GM18951 (cell line): ENCODE results near the gene CCDC171.

Experiments
- POLR2A ChIP-seq: IDR thresholded peaks from 4 replicates; pipeline ENCODE4 v1.6.1; 2011; ENCODE audit warnings: mild to moderate bottlenecking; ENCODE audit not compliant: insufficient read length, insufficient read depth; ENCODE audit errors: extremely low read depth
- in situ Hi-C: fragments of 300-500 bp; cut with MboI; formaldehyde crosslinking; loops from one replicate; pipeline ENCODE4 v1.12.0; 2022; ENCODE audit warnings: low sequenced_read_pairs, mixed read lengths, inconsistent platforms; ENCODE audit not compliant: unreplicated experiment

CCDC171 gene

DNA sequence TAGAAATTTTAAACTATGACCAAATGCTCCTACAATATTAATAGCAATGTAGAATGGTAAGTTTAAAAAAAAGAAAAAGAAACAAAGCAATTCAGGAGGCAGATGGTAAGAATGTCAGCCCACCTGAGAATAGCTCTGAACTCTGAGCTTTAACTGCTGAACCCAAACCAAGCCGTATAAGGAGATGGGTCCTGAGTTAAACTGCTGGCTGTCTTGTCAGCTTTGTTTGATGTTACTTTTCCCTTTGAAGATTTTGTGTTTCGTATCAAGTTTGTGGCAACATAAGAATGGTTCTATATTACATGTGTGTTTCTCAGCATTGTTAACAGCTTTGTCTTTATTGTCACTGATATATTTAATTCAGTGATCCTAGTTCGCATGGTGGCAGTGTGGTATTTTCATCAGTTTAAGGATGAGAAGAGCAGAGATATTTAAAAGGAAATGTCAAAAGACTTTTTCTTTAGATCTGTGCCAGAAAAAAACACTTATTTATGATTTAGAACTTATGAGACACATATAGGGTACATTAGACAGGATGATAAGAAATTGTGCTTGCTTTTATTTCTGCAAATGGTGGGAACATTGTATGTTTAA is 390.1 kb downstream of the CCDC171 start:
- TF ChIP-seq POLR2A = no peak
- in situ Hi-C loops = no loop called here

DNA sequence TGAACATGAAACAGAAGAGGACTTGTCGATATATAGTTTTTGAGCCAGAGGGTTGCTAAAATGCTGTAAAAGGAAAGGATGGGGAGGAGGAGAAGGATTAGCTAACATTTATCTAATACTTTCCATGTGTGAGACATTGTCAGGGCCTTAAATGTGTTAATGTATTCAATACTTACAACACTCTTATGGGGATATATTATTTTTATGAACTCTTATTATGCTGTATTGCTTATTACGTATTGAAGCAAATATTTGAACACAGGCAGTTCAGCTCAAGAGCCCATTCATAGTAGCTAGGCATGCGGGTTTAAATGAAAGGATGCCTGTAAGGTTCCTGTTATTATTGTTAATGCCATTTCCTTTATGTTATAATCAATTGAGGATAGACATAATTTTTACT is 391.5 kb downstream of the CCDC171 start:
- TF ChIP-seq POLR2A = no peak
- in situ Hi-C loops = no loop called here

DNA sequence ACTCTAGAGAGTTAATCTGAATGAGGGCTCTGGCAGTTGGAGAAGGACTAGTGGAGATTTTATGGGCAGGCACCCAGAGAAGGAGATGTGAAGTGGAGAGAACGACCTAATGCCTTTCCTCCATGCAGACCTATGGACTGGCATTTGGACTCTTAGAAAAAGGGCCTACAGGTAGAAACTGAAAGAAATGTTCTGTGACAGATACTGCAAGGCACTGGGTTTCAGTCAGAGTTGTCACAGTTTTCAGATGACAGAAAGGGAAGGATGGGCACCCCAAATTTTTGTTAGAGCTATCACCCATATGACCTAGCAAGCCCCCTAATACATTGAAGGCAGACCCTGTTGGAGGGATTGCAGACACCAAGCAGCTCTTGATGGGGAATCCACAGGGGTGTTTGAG is 406.8 kb downstream of the CCDC171 start:
- in situ Hi-C loops = no loop called here
- TF ChIP-seq POLR2A = no peak

DNA sequence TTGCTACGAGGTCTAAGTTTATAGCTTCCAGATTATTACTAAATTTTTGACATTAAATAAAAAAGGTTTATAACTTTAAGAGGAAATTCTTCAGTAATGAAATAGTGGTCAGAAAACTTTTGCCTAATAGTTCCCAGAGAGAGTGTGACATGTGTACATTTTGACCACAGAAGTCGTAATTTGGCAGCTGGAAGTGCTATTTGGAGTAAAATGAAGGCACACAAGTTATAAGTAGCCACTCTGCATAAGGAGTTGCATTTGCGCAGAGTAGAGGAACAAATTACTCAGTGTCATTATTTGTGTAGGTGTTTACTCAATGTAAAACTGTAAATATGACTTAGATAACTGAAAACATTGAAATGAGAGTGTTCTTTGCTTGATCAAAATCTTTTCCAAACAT is 408.4 kb downstream of the CCDC171 start:
- TF ChIP-seq POLR2A = no peak
- in situ Hi-C loops = no loop called here

DNA sequence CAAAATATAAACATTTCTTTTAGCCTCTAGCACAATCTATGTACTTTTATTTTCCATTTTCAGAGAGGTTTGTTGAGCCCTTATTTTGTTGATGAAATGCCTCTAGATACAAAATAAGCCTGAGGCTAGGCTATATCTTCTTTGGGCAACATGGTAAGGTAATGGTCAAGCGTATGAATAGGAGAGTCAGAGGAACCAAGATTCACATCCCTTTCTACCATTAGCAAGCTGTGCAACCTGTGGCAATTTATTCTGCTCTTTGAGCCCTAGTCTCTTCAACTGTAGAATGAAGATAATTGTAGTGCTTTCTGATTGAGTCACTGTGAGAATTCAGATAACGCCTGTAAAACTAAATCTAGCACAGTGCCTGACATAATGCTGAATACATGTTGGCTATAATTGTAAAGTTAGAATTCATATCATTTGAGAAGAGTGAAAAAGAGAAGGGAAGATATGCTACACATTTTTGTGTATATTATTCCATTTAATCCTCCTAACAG is 412.5 kb downstream of the CCDC171 start:
- no peak for TF ChIP-seq POLR2A
- in situ Hi-C loops = no loop called here

DNA sequence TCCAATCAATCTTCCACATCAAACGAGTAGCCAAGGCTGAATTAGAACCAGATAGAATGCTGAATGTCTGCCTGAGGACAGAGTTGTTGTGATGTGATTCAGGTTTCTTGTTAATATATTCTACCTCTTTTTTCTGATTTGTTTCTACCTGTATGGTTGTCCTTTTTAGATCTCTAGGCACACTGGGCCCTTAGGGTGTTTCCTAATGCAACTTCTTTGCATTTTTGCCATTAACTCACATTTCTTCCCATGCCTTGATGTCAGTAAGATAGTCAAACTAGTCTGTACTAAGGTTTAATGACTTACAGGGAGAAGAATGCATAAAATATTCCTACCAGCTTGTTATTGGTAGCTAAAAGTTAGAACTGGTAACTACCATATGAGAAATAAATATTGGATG is 413.6 kb downstream of the CCDC171 start:
- in situ Hi-C loops = no loop called here
- no peak for TF ChIP-seq POLR2A

DNA sequence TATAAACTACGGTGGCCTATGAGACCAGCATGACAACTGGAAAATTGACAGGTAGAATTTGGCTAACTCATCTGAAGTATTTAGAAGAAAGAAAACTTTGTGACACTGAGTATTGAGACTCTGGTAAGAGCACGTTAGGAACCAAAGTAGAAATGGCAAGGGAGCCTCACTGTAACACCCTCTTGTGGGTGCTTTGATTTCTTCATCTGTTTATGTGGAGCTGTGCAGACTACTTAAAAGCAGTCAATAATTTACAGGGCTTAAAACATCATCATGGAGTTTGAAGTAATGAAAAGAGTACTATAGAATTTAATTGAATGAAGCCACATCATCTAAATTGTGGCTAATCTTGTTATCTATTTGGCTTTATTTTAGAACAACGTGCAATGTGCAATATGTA is 414.2 kb downstream of the CCDC171 start:
- TF ChIP-seq POLR2A = no peak
- in situ Hi-C loops = no loop called here

DNA sequence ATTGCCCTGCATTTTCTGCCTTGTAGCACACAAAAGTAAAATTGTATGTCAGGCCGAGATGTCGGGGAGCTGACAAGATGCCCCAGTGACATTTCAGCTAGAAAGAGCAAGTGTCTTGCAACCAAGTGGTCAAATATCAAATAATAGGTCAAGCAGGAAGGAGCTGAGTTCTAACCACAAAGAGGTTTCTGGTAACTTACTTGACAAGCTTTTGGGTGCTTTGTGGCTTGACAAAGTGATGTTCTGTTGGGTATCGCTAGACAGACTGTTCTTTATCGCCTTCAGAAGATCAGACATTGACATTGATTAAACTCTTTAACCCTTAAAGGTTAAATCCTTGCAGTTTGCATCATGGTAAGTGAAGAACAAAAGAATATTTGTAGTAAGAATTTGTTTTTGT is 419.9 kb downstream of the CCDC171 start:
- in situ Hi-C loops = no loop called here
- no peak for TF ChIP-seq POLR2A

DNA sequence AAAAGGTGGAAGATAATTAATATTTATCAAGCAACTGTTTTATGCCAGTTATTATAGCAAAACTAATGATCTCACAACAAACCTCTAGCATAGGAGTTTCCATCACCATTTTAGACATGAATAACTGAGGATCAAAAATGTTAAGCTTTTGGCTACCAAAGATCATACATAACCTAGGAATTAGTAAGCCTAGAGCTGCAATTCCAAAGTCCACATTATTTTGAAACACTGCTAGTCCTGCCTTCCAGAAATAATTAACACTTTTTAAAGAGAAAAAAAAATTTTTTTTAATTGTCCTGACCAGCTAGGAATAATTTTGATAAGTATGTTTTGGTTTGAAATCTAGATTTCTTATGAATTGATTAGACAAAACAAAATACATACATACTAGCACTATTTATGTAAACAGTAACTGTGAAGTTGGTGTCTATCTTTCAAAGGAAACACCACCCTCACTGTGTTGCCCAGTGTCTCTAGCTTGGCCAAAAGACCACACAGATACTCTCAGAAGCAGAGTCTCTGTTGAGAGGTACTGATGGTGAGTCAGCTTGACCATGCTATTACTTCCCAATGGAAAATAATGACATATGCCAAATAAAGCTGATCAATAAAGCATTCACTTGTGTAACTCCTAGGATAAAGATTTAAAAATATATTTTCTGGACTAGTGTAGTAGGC is 422.4 kb downstream of the CCDC171 start:
- in situ Hi-C loops = no loop called here
- TF ChIP-seq POLR2A = no peak

DNA sequence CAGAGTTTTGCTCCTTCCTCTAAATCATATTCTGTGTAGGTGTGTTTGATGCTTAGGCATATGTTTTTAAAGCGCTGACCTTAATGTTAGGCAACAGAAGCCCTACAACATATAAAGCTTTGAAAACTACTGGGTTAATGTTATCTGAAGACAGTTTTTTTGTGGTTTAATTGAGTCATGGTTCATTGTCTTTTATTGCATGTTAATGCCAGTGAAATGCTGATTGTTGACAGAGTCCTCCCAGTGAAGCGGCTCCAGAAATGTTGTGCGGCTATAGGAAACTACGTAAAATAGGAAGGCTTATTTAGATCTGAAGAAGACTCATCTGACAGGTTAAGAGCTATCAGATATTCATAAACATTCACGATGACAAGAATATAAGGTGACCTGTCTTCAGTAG is 424.6 kb downstream of the CCDC171 start:
- no peak for TF ChIP-seq POLR2A
- in situ Hi-C loops = no loop called here

DNA sequence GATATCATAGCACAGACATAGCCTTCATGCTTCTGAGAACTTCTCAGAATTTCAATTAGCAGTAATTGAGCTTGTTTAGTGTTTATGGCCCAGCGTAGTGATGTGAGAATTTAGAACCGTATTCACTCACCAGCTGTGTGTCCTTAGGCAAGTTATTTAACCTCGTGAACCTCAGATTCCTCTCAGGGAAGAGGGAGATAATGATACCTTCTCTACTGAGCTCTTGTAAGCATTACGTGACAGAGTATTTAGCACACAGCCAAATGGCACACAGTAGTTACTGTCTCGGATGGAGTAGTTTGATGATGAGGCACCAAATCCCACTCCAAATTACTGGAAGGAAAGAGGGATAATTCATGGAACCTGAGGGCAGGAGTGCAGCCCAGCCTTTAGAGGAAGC is 429.3 kb downstream of the CCDC171 start:
- no peak for TF ChIP-seq POLR2A
- in situ Hi-C loops = no loop called here

DNA sequence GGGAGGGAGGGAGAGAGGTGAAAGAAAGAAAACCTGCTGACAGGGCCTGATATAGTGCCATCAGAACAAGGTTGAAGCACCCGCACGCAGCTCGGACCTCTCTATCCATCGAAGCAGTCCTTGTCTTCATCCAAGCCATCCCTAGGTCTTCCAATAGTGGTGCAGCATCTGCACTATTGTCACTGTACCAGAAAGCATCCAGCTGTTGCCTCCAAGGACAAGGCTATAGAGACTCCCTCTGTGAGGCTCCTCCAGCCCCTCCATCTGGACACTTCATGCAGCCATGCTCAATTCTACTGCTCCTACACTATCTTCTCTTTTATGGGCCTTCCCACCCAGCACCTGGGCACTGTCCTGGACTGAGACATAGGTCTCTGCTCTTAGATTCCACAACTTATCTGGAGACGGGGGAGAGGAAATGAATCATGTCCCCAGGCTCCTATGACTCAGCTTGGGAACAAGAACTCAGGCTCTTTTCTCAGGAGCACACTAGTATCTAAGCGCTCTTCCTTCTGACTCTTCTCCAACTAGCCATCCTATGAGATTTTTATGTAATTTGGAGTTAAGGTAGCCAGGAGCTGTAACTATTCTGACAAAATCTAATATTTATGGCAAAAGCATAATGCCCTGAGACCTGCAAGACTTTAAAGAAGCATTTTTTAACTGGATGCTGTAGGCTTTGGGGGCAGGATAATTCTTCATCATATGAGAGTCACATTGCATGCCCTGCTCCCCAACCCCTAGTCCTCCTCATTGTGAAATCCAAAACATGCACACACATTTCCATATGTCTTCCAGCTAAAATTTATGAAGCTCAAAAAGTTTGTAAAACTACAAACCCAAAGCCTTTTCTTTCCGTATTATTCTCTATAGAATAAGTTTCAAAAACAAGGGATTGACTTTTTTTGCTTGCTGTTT is 446.8 kb downstream of the CCDC171 start:
- in situ Hi-C loops = no loop called here
- no peak for TF ChIP-seq POLR2A

DNA sequence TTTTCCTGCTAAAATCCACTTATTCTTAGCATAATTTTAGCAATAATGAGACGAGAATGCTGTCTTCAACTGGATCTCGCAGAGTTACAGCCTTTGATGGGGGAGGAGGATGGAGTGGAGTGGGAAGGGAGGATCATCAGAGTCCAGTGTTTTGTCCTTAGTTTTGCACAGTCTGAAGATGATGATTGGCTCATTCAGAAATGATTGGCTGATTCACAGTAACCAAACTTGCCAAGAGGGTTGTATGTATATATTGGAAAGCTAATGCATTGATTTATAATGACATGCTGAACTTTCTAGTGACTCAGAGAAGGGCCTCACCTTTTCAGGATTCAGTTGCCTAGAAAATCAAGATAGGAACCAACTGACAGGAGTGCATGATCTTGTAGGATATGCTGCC is 448.0 kb downstream of the CCDC171 start:
- no peak for TF ChIP-seq POLR2A
- in situ Hi-C loops = no loop called here

DNA sequence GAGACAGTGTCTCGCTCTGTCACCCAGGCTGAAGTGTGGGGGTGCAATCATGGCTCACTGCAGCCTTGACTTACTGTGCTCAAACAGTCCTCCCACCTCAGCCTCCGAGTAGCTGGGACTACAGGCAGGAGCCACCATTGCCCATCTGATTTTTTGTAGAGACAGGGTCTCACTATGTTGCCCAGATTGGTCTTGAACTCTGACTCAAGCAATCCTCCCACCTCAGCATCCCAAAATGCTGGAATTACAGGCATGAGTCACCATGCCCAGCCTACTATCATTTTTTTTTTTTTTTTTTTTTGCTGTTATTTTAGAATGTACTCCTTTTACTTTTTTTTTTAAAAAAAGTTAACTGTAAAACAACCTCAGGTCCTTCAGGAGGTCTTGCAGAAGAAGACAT is 449.0 kb downstream of the CCDC171 start:
- no peak for TF ChIP-seq POLR2A
- in situ Hi-C loops = no loop called here

DNA sequence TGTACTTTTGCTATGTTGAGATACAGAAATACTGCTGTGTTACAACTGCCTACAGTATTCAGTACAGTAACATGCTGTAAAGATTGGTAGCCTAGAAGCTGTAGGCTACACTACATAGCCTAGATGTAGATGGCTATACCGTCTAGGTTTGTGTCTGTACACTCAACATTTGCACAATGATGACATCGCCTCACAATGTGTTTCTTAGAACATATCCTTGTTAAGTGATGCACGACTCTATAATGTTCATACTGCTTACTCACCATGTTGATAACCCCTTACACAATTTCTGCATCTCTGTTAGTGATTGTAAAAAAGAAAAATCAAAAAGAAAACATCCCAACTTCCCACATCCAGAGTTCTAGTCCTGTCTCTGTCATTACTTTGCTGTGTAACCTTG is 450.0 kb downstream of the CCDC171 start:
- in situ Hi-C loops = no loop called here
- no peak for TF ChIP-seq POLR2A
